ENCODE results near the gene TRIM44.

DNA sequence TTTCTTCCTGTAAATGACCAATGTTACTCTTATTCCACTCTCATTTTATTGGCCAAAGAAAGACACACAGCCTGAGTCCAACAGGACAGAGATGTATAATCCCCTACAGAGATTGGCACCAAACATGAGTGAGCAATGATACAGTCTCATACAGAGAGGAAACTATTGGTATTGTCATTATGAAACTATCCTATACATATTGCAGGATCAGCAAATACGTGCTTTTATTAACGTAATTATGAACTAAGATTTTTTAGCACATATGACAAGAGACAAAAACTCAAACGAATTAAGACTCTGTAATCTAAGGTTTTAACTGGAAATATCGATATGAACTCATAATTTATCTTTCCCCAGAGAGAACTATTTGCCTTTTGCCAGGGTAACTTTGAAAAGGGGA lies 182.0 kb downstream of the TRIM44 start:
- no peak for TF ChIP-seq CTCF (conservative IDR thresholded peaks at IDR 0.05; ENCODE audit: low read length)
- no peak for TF ChIP-seq EZH2phosphoT487 (IDR thresholded peaks at IDR 0.05; ENCODE audit: borderline replicate concordance, low read depth, low read length)
